NB4 (cell line): ENCODE data around the gene MFAP1.

Source experiments
- CTCF ChIP-seq: IDR thresholded peaks from one replicate; pipeline ENCODE4 v1.5.1; 2012; ENCODE audit warnings: low read depth, low read length
- MAX ChIP-seq: IDR thresholded peaks from 2 replicates; pipeline ENCODE4 v1.6.1; 2011; ENCODE audit warnings: low read depth, low read length
- MYC ChIP-seq: IDR thresholded peaks from 2 replicates; pipeline ENCODE4 v1.6.1; 2011; ENCODE audit warnings: low read depth, low read length
- POLR2A ChIP-seq: IDR thresholded peaks from 2 replicates; pipeline ENCODE4 v1.6.1; 2011; ENCODE audit warnings: mild to moderate bottlenecking; ENCODE audit not compliant: insufficient read length; ENCODE audit errors: extremely low read depth

- TF ChIP-seq CTCF (no peak), MYC (peak; percentile 58), POLR2A (no peak), MAX (peak; percentile 40; the same call in 1 of the 2 replicates)
Observed at GRCh38 chr15:43776101-43776717, 48.3 kb downstream of the MFAP1 start.
